Liver (tissue), 9 donors: ENCODE results near the gene CPAMD8. TPM values are rescaled to one million over a fixed set of nuclear protein-coding genes. Genes with fewer than 3 reads are reported as not detected.
"Not testable (repeated sequence)": the region's sequence is repeated elsewhere in the genome, so short reads cannot be mapped to it uniquely, and the experiment has no call there.

ENCODE experiments used
- DNase-seq: peaks from one replicate; pipeline ENCODE4 v3.0.0-alpha.2; 2017; ENCODE audit warnings: low spot score
- H3K27ac ChIP-seq, 2 donors: one replicate each; pipeline ENCODE4 v1.7.0; 2013; ENCODE audit warnings: inconsistent platforms in 2 of 2, low read length in 2 of 2, control low read depth in 1 of 2, low read depth in 1 of 2, mild to moderate bottlenecking in 1 of 2
- H3K27me3 ChIP-seq, 4 donors: one replicate each; pipeline versions ENCODE4 v1.6.1 to v1.7.0; 2013; ENCODE audit warnings: low read length in 3 of 4, inconsistent platforms in 1 of 4, mild to moderate bottlenecking in 1 of 4, moderate library complexity in 1 of 4; ENCODE audit not compliant: control insufficient read depth in 4 of 4, insufficient read depth in 4 of 4
- H3K36me3 ChIP-seq, 4 donors: one replicate each; pipeline versions ENCODE4 v1.6.1 to v1.7.0; 2013; ENCODE audit warnings: low read length in 3 of 4, mild to moderate bottlenecking in 3 of 4, low read depth in 1 of 4, moderate library complexity in 1 of 4; ENCODE audit not compliant: control insufficient read depth in 4 of 4, insufficient read depth in 3 of 4
- H3K4me1 ChIP-seq, 4 donors: one replicate each; pipeline versions ENCODE4 v1.6.1 to v1.7.0; 2013; ENCODE audit warnings: low read length in 3 of 4, mild to moderate bottlenecking in 3 of 4, moderate library complexity in 1 of 4; ENCODE audit not compliant: control insufficient read depth in 4 of 4, insufficient read depth in 4 of 4
- H3K4me3 ChIP-seq, 3 donors: one replicate each; pipeline versions ENCODE4 v1.6.1 to v1.7.0; 2013; ENCODE audit warnings: low read length in 3 of 3, control low read depth in 1 of 3, low read depth in 1 of 3, mild to moderate bottlenecking in 1 of 3
- H3K9ac ChIP-seq, 2 donors: one replicate each; pipeline ENCODE4 v1.7.0; 2013; ENCODE audit warnings: low read length in 2 of 2, mild to moderate bottlenecking in 2 of 2, moderate library complexity in 2 of 2, control low read depth in 1 of 2, low read depth in 1 of 2
- H3K9me3 ChIP-seq, 4 donors: one replicate each; pipeline versions ENCODE4 v1.6.1 to v1.7.0; 2013; ENCODE audit warnings: low read length in 3 of 4; ENCODE audit not compliant: control insufficient read depth in 4 of 4
- ATF3 ChIP-seq: IDR thresholded peaks from 2 replicates; pipeline ENCODE4 v1.6.1; 2016; ENCODE audit warnings: antibody characterized with exemption
- CTCF ChIP-seq: fragments of 150-350 bp; IDR thresholded peaks from 2 replicates; pipeline ENCODE4 v1.5.1; 2017; ENCODE audit warnings: improper control_type of control experiment, low read depth, low read length; ENCODE audit not compliant: missing input control
- EGR1 ChIP-seq, 2 donors: IDR thresholded peaks; 2 replicates each; pipeline ENCODE4 v1.6.1; 2016 to 2018; ENCODE audit warnings: antibody characterized with exemption in 2 of 2, low read depth in 2 of 2
- HNF4G ChIP-seq: IDR thresholded peaks from 2 replicates; pipeline ENCODE4 v1.6.1; 2016; ENCODE audit warnings: antibody characterized with exemption
- JUND ChIP-seq, 2 donors: IDR thresholded peaks; 2 replicates each; pipeline ENCODE4 v1.6.1; 2016; ENCODE audit warnings: antibody characterized with exemption in 2 of 2
- NR2F2 ChIP-seq: IDR thresholded peaks from 2 replicates; pipeline ENCODE4 v1.6.1; 2016; ENCODE audit warnings: antibody characterized with exemption
- REST ChIP-seq: IDR thresholded peaks from 2 replicates; pipeline ENCODE4 v1.6.1; 2016; ENCODE audit warnings: antibody characterized with exemption, mild to moderate bottlenecking
- RXRA ChIP-seq, 2 donors: IDR thresholded peaks; 2 replicates each; pipeline ENCODE4 v1.6.1; 2017 to 2018; ENCODE audit warnings: antibody characterized with exemption in 2 of 2, mild to moderate bottlenecking in 1 of 2
- SP1 ChIP-seq: IDR thresholded peaks from 2 replicates; pipeline ENCODE4 v1.6.1; 2018; ENCODE audit warnings: antibody characterized with exemption, mild to moderate bottlenecking
- TAF1 ChIP-seq: conservative IDR thresholded peaks from 2 replicates; pipeline ENCODE4 v1.6.1; 2016; ENCODE audit warnings: antibody characterized with exemption, mild to moderate bottlenecking
- ZBTB33 ChIP-seq: IDR thresholded peaks from 2 replicates; pipeline ENCODE4 v1.6.1; 2016; ENCODE audit warnings: antibody characterized with exemption
- WGBS: extraction: QIAGEN DNeasy Blood & Tissue Kit; methylation state at CpG from one replicate; pipeline ENCODE4 v1.1.7; 2013; 5-methylcytosine and 5-hydroxymethylcytosine counted together
- polyA plus RNA-seq, 2 donors: library from polyadenylated mRNA; stranded (reverse) in 1 of 2; unstranded in 1 of 2; fragments of 200-250 nt in 1 of 2; fragments of >200 nt in 1 of 2; fragmentation: Nextera tagmentation in 1 of 2; extraction: Ambion mirVana in 1 of 2; gene quantifications; one replicate each; pipeline versions ENCODE4 v1.2.1 to v1.2.3, GENCODE V29; 2013 to 2015
- total RNA-seq, 2 donors: library from RNA; depleted of rRNA; stranded (reverse); fragments of >200 nt; gene quantifications; one replicate each; pipeline ENCODE4 v1.2.3, GENCODE V29; 2014
- donor health status: healthy.
- donor health status: healthy.
- donor health status: healthy.
- donor health status: healthy.
- donor health status: healthy.

The CPAMD8 gene
- total and polyA plus RNA-seq, 4 donors = 0.92 to 1.4 (median 1.1) TPM

GRCh38 chr19:16996838-16997490 is 29.6 kb downstream of the CPAMD8 start:
- not testable (repeated sequence) for H3K27me3 ChIP-seq, H3K4me1 ChIP-seq, H3K9ac ChIP-seq, H3K27ac ChIP-seq, H3K36me3 ChIP-seq, H3K4me3 ChIP-seq, H3K9me3 ChIP-seq, DNase-seq
- 84% methylated on average over 19 of the region's 23 CpGs for WGBS

GRCh38 chr19:16988661-16989060 is 37.9 kb downstream of the CPAMD8 start:
- Histone ChIP-seq H3K4me3 (no peak overlapping the region), H3K9ac (no peak overlapping the region), H3K27ac (no peak overlapping the region), H3K27me3 (no peaks in the 10 kb centered on the region), H3K9me3 (peaks cover 0 to 4% (median under 1%) of the 10 kb centered on the region in 4 donors), H3K4me1 (no peaks in the 10 kb centered on the region), H3K36me3 (peaks cover 0 to 2% (median 0%) of the 10 kb centered on the region in 4 donors)
- 92% methylated on average over 4 of the region's 4 CpGs for WGBS
- no peak for DNase-seq
- TF ChIP-seq TAF1 = no peak
- TF ChIP-seq REST = no peak
- no peak for TF ChIP-seq CTCF
- no peak for TF ChIP-seq RXRA (IDR thresholded peaks at IDR 0.05)
- no peak for TF ChIP-seq ZBTB33
- TF ChIP-seq NR2F2 = no peak
- no peak for TF ChIP-seq SP1

- H3K36me3 ChIP-seq = no peaks in the 10 kb centered on the region
- H3K9ac ChIP-seq = no peak overlapping the region
- no peak overlapping the region for H3K27ac ChIP-seq
- no peak for DNase-seq
- H3K4me1 ChIP-seq = no peaks in the 10 kb centered on the region
- no peak overlapping the region for H3K4me3 ChIP-seq
- H3K27me3 ChIP-seq = no peaks in the 10 kb centered on the region
- WGBS = 87% methylated on average over 2 of the region's 2 CpGs
- H3K9me3 ChIP-seq = peaks cover 0 to 4% (median 2%) of the 10 kb centered on the region in 4 donors
- TF ChIP-seq ATF3 = no peak
- TF ChIP-seq RXRA (IDR thresholded peaks at IDR 0.05) = no peak
- no peak for TF ChIP-seq JUND (IDR thresholded peaks at IDR 0.05)
- no peak for TF ChIP-seq HNF4G
- TF ChIP-seq TAF1 = no peak
- TF ChIP-seq EGR1 (IDR thresholded peaks at IDR 0.05; ENCODE audit: low read depth in 2 of 2) = no peak
- TF ChIP-seq REST = no peak
Observed at GRCh38 chr19:16985403-16985802, 41.2 kb downstream of the CPAMD8 start.

GRCh38 chr19:16982586-16982985 is 44.0 kb downstream of the CPAMD8 start:
- H3K9ac ChIP-seq, H3K27me3 ChIP-seq, H3K36me3 ChIP-seq, H3K4me1 ChIP-seq, H3K9me3 ChIP-seq, H3K4me3 ChIP-seq, DNase-seq, H3K27ac ChIP-seq: not testable (repeated sequence)
- 70% methylated on average over 2 of the region's 2 CpGs for WGBS
